SH-SY5Y (cell line): Measurements from ENCODE around the gene POU3F1.

Experiments used
- GATA2 ChIP-seq: IDR thresholded peaks from 2 replicates; pipeline ENCODE4 v1.6.1; 2011; ENCODE audit warnings: mild to moderate bottlenecking, low read depth, low read length
- GATA3 ChIP-seq: IDR thresholded peaks from 2 replicates; pipeline ENCODE4 v1.6.1; 2011; ENCODE audit warnings: low read depth, mild to moderate bottlenecking, low read length, moderate library complexity

DNA sequence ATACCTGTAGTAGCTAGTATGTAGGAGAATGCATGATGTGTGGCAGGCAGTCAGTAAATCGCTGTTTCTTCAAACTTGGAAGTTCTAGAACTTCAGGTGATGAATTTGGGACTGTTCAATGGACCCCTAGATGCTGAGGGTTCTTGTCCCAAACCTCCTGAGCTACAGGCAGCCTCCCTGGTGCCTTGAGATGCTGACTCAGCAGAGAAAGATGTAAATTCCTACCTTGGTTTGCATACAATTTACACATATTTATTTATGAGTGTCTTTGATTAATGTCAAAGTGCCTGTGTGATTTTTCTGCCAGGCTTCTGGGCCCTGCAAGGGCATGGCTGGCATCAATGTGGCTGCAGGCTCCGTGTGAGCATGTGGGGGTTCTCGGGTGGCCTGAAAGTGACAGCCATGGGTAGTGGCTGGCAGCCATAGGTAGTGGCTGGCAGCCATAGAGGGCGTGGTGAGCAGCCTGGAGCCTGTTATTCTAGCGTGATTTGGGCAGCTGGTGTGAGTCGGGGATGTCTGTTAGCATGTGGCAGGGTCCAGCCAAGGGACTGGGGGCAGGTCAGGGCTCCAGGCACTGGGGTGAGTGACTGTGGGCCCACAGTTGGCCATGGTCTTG is 13.2 kb upstream of the POU3F1 start:
- TF ChIP-seq GATA3: no peak
- no peak for TF ChIP-seq GATA2
